GM21825 (cell line): Measurements from ENCODE around the gene TMPRSS7.
"Not testable (repeated sequence)": the region's sequence is repeated elsewhere in the genome, so short reads cannot be mapped to it uniquely, and the experiment has no call there.

Experiments
- ATAC-seq: cut with Tn5 transposase; IDR thresholded peaks from one replicate; pipeline ENCODE4 v1.9.1; 2021; ENCODE audit warnings: mild to moderate bottlenecking, moderate library complexity; ENCODE audit not compliant: unreplicated experiment

The TMPRSS7 gene

DNA sequence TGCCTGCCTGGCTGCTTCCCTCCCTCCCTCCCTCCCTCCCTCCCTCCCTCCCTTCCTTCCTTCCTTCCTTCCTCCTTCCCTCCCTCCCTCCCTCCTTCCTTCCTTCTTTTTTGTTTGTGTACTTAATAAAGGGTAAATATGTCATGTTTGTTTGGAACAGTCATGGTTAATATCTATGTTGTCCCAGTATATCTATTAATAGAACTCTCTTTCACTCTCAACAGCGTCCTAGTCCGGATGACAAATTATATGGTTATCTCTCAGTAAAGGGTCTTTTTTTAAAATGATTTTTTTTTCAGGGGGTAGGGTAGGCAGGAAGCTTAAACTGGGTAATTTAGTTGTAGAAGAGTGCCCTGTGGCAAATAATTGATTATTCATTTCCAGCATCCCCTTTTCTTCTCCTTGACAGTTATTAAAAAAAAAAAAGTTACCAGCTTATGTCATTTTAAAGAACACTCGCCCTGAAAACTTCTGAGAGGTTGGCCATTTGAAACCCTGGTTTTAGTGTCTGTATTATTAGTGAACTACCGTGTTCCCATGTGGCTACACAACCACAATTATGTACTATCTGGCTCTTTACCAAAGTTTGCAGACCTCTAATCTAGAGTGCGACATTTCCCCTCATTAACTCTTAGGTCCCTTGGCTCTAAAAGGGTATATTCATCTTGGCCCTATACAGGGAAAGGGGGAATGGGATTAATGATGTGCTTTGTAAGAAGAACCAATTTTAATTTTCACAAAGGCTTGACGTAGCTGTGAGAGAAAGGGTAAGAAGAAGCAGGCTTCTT, 22.1 kb upstream of the TMPRSS7 start:
- no peak for ATAC-seq

DNA sequence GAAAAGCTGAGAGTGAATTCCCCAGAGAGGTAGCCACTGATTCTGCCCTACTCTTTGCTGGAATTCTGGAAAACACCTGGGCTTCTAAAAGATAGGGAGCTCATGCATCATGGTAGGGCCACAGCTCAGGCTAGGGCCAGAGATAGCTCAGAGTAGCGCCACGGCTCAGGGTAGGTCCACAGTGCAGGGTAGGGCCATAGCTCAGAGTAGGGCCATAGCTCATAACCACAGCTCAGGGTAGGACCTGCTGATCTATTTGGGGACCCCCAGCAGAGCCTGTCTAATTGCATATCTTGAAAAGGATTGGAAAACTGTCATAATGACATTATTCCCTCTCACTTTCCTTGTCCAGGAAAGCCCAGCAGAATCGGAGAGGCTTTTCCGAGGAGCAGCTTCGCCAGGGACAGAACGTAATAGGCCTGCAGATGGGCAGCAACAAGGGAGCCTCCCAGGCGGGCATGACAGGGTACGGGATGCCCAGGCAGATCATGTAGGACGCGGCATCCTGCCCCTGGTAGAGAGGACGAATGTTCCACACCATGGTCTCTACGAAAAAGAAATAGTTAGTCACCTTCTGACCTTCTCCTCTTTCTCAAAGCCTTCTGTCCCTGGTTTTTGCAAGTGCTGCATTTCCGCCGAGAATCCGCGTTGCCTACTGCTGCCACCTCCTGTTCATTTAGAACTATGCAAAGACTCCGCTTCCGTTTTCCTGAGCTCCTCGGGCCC, 21.3 kb upstream of the TMPRSS7 start:
- ATAC-seq = peak; percentile 91

DNA sequence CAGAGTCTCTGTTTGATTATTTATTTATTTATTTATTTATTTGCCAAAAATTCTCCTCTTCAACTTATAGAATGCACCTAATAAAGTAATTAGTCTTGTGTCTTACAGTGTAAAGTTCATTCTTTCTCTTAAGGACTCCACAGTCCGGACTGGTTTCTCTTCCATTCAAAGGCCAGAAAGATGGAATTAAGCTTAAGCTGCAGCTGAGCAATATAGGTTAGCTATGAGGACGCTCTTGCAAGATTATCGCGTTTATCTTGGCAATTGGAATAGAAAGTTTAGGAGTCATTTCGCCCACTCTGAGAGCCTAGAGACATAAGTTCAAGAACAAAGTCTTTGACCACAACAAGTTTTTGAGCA, 20.8 kb upstream of the TMPRSS7 start:
- peak; percentile 12 for ATAC-seq

DNA sequence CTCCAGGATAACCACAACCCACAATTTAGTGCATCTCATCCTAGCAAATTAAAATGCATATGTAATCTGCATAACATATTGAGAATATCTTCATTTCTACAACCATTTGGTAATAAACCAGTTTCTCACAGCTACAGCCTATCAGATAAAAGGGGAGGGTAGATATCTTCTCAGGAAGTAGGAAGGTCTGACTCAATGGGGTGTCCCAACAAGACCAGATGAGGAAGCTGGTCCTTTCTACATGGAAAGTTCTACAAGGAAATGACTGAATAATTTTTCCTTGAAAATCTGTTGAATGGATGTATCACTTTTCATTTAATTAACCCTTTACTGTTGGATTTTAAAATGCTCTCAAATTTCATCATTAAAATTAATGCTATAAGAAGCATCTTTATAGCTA, 17.4 kb upstream of the TMPRSS7 start:
- ATAC-seq = no peak

DNA sequence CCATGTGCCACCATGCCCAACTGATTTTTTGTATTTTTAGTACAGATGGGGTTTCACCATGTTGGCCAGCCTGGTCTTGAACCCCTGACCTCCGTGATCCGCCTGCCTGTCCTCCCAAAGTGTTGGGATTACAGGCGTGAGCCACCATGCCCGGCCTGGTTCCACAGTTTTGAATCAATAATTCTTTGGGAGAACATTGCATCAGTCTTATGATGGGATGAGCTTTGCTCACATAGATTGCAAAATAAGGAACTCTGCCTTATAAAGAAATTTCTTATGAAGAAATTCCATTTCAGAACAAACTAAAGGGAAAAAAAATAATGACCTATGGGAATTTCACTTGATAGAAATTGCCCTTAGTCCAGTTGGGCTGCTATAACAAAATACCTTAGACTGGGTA, 15.8 kb upstream of the TMPRSS7 start:
- no peak for ATAC-seq

DNA sequence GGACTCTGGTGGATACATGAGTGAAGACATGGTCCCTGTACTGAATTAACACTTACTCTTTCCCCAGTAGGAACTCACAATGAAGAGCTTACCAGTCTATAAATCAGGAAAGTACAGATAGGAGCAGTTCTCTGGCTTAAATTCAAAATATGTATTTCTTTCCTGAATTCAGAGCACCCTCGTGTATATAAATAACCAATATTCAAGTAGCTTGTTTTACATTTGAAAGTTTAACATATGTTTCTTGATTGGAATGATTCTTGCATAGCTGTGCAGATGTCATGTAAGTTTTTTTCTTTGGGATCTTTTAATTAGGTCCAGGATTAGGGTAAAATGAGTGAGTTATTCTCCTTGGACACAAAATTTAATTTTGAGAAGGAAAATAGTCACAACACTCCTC, 14.8 kb upstream of the TMPRSS7 start:
- no peak for ATAC-seq

DNA sequence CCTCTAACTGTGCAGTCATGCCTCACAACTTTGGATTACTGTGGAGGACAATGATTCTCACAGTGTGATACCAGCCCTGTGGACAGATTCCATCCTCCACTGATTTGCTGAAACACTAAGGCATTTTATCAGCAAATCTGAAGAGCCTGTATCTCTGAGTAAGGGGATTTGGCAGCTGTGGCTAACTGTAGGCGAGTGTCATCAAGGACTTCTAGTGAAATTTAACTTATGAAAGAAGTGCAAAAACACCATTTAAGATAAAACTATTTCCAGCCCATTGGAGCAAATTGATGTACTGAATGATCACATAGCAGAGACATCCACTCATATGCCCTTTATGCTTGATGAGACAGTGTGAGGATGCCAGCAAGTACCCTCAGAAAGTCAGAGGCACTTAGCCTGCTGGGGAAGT, 13.9 kb upstream of the TMPRSS7 start:
- ATAC-seq = no peak

DNA sequence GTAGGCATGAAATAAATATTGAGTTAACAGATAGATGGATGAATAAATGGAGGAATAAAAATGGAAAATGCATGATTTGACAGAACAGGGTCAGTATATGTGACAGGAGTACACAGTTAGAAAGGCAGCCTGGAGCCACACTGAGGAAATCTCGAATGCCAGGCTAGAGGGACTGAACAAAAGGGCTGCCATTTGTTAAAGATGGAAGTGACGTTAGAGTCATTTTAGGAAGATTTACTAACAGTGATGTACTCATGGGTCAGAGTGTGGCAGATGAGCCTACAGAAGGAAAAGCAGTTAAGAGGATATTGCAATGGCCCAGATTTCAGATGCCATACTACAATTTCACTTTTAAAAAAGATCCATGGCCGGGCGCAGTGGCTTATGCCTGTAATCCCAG, 7.4 kb upstream of the TMPRSS7 start:
- no peak for ATAC-seq

DNA sequence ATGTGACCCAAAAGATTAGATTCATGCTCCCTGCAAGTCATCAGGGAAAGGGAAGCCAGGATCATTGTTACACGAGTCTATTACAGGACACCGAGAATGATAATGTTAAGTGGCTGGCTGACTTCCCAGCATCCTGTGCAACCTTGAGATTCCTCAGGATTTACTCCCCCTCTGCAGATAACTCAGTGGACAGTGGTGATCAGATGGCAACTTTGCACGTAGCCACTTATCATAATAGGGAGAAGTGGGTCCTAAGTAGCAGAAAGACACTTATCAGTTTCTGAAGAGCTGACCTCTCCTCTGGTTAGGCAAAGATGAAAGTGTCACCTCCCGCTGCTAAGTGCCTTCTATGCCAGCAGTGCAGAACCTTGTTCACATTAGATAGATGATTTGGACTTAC, 6.7 kb upstream of the TMPRSS7 start:
- no peak for ATAC-seq

DNA sequence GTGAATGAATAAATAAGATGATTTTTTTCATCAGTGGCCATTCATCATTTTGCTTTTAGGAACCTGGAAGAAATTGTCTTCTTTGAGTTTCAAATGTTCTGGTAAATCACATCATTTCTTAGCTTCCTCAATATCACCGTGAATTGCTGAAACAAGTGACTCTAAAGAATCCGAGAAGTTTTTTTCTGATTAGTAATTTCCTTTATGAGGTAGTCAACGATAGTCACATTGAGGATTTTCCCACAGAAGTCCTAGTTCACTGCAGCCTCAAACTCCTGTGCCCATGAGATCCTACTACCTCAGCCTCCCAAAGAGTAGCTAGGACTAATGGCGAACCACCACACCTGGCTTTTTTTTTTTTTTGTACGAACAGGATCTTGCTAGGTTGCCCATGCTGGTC, 3.6 kb upstream of the TMPRSS7 start:
- ATAC-seq = no peak

DNA sequence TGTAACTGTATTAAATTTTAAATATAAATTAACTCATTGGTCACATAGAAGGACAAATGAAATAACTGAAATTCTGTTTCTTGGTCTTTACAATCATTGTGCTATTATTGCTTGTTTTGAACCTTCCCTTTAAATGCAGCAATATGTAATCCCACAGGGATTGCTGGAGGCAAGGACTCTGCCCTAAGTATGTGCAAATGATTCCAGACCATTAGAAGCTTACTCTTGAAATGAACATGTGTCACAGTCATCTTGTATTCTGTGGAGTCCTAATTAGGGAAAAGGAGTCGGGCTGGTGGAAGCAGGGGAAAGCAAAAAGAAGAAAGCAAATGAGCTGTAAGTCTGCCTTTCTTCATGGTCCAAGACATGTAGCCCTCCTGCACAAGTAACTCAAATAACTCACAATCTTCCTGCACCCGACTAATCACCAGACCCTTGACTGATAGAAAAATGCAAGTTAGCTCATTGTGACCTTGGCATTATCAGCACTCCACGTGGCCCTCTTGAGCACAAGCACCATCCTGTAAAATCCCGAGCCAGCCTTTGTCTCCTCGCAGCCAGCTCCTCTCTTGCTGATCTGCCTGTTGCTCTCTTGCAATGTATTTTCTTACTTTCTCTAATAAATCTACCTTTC, 2.3 kb upstream of the TMPRSS7 start:
- no peak for ATAC-seq

DNA sequence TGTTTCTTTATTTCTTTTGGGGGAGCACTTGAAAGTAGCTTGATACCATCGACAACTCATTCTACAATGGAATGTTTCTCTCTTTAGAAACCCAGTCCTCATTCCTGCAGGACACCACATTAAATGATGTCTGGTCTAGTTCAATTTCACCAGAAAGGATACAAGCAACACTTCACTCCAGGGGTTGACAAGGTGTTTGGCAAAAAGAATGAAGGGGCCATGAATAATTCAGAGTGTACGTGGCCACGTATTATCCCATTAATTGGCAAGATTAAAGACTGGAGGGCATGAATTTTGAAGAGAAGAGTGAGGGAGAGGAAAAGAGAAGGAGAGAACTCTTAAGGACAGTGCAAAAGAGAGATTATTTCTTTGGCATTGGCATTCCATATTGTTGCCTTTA, 705 bp downstream of the TMPRSS7 start:
- ATAC-seq = no peak

DNA sequence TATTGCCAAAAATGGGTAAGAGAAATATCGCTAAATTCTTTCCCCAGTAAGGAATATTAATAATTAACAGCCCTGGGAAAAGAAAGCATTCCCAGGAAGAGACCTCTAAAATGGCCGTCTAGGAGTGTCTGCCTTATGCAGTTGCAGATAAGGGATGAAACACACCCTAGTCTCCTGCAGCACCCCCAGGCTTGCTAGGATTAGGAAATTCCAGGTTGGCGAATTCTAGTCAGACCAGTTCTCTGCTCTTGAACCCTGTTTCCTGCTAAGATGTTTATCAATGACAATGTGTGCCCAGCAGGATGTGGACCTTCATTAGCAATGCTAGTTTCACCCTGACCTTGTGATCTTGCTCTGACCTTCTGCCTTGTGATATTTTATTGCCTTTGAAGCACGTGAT, 2.7 kb downstream of the TMPRSS7 start:
- ATAC-seq = not testable (repeated sequence)

DNA sequence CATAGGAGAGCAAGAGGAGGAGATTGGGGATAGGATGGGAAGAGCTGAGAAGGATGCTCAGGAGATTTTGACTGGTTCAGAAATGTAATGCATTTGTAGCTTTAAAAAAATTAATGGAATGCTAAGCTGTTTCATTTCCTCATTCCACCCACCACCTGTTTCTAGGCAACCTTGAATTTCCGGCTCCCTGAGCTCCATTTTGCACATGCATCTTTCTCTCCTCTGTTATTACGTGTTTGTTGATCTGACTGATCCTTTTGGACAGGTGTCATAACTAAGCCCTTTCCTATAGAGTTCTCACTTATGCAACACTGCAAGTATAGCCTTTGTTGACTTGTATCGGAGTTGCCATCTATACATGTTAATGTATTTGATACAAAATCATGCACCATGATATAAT, 4.3 kb downstream of the TMPRSS7 start:
- no peak for ATAC-seq

DNA sequence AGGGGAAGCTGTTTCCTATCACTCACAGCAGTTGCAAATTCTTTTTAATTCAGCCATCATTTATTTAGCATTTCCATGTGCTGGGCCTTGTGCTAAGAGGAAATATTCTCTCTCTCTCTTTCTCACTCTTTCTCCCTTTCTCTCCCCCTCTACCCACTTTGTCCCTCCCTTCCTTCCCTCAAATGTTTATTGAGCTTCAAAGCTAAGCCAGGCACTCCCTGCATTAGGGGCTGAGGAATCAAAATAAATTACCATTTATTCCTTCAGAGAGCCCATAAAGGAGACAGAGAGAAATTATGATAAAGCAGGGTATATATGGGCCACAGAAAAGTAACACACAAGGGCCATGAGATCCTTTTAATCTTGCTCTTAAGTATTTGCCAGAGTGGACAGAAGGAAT, 6.8 kb downstream of the TMPRSS7 start:
- no peak for ATAC-seq

DNA sequence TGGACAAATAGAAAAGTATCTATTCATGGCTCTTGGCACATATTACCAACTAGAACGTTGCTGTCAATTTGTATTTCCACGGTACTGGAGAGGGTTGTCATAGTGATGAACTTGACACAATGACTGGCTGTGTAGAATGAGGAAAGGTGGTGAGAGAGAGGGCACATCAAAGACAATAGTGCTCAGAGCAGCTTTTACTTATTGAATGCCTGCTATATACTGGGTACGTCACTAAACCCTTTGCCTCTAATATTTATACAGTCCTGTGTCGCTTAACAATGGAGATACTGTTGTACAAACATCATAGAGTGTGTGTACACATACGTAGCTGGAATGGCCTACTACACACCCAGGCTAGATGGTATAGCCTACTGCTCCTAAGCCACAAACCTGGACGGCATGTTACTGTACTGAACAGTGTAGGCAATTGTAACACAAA, 8.3 kb downstream of the TMPRSS7 start:
- ATAC-seq = no peak

DNA sequence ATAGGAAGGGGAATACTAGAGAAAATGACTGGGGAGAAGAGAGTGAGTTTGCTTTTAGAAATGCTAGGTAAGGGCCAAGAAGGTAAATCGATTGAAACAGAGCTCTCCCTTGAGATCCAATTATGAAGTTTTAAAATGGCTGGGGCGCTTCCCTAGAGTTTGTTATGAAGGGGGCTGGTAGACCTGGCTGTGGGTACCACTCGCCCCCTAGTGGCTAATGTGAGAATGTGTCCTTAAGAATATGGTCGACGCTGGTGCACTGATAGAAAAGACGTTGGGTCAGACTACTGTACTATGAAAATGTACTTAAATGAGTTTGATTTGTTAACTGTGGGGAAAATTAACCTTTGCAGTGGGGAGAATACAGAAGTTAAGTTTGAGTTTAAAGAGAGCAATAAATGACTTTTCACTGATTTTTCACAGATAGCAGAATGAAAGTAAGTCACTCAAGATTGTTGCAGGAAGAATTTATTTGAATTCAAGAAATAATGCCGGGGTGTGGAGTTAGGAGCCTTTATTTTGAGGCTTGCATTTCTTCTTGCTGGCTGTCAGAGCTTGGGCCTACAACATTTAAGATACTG, 9.2 kb downstream of the TMPRSS7 start:
- peak; percentile 94 for ATAC-seq

DNA sequence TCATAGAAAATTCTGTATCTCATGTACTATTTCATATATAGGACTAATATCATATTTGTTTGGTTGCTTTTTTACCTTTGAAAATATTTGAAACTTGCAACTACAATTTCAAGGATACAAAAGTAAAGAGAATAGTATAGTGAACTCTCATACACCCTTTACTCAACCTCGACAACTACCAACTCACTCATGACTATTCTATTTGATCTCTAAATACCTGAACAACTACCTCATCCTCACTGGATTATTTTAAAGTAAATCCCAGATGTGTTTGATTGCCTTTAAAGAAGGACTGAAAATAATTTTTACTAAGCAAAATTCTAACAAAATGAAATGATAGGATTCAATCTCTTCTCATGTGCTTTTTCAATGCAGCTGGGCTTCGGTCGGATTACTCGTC, 12.1 kb downstream of the TMPRSS7 start:
- no peak for ATAC-seq

DNA sequence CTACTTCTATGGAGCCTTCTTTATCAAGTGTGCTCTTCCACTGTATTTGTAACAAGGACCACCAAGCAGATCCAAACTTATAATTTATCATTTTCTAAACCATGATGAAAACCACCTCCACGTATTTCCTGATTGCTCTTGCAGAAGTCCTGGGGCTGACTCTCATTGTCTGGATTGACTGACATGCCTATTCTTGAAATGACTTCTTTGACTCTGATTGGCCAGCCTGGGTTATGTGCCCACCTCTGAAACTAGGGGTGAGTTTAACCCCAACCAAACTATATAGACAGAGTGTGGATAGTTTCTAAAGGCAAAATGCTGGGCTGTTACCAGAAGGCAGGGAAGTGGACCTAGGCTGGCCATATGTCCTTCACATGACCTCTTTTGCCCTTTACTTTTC, 12.7 kb downstream of the TMPRSS7 start:
- no peak for ATAC-seq

DNA sequence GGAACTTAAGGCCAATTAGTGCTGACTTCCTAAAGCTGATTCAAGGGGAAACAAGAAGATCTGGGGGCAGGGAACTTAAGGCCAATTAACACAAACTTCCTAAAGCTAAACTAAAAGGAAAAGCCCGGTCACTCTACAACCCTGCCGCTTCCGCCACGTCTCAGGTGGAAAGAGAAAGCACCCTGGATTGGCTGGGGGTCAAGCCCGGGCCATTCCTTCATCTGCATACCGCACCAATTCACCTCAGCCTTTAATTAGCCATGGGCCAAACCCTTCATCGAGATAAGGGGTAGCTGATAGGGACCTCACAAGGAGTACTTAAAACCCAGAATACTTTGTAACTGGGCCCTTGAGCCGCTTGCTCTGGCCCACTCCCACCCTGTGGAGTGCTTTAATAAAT, 14.4 kb downstream of the TMPRSS7 start:
- ATAC-seq = no peak

DNA sequence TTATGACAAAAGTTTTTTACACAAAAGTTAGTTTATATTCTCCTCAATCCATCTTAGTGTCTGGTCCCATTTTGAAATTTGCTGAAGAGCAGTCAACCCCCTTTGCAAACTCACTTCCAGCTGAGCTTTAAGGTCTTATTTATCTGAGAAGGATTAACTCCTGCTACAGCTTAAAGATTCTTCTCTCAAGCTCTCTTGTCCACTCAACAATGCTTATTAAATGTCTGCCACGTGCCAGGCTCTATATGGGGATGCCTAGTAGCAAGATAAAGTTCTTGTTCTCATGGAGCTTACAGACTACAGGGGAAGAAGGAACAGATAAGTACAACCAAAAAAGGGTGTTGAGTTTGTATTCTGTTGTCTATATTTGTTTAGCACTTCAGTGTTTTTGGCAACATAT, 18.7 kb downstream of the TMPRSS7 start:
- no peak for ATAC-seq

DNA sequence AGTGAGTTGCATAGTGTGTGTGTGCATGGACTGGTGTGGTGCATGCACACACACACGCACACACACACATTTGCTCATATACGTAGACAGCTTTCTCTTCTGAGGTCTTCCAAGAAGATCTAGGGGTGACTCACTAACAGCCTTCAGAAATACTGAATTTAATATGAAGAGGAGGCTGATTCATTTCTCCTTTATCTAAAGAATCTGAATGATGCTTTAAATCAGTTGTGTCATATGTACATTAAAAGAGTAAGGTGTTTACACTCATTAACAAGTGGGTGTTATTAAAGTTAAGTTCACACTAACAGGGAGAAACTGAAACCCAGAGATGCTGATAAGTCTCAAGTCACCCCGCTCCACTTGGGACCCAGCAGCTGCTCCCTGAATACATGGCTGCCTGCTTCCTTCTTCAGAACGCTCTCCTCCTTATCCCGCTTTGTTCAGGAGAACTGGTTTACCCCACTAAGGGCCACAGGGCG, 22.0 kb downstream of the TMPRSS7 start:
- no peak for ATAC-seq
